ENCODE results near the gene LPP. TPM values are rescaled to one million over a fixed set of nuclear protein-coding genes. Genes with fewer than 3 reads are reported as not detected.
A peak's percentile ranks its signal among the peaks of the same experiment; 100 is the strongest.

LPP gene
- total and polyA plus RNA-seq, 8 donors, result 23.1 to 220 (median 26.7) TPM

GRCh38 chr3:188431040-188431439 lies 277.1 kb downstream of the LPP start:
- Histone ChIP-seq H3K27ac (peak overlapping the region in 1 of 2 donors; percentile 86), H3K9me3 (no peaks in the 10 kb centered on the region), H3K4me1 (peaks cover 0 to 55% of the 10 kb centered on the region in 2 donors), H3K4me3 (no peak overlapping the region), H3K27me3 (no peaks in the 10 kb centered on the region), H3K36me3 (no peaks in the 10 kb centered on the region)
- no peak for ATAC-seq
- no peak for DNase-seq
- TF ChIP-seq CTCF (IDR thresholded peaks at IDR 0.05), result no peak
- intact Hi-C loops (cut with DNase I), result no loop called here

GRCh38 chr3:188431553-188431952 lies 277.6 kb downstream of the LPP start:
- TF ChIP-seq CTCF (IDR thresholded peaks at IDR 0.05), result no peak
- peak; percentile 74 for ATAC-seq
- Histone ChIP-seq H3K4me1 (peaks cover 0 to 55% of the 10 kb centered on the region in 2 donors), H3K27ac (peak overlapping the region in 1 of 2 donors; percentile 86), H3K36me3 (no peaks in the 10 kb centered on the region), H3K4me3 (no peak overlapping the region), H3K9me3 (no peaks in the 10 kb centered on the region), H3K27me3 (no peaks in the 10 kb centered on the region)
- no peak for DNase-seq
- intact Hi-C loops (cut with DNase I), result no loop called here

GRCh38 chr3:188432802-188433520 lies 279.0 kb downstream of the LPP start:
- no peaks in the 10 kb centered on the region for H3K36me3 ChIP-seq
- H3K4me3 ChIP-seq, result no peak overlapping the region
- ATAC-seq, result peak; percentile 68
- intact Hi-C loops (cut with DNase I), result no loop called here
- DNase-seq, result peak in 1 of 4 donors; percentile 35
- H3K9me3 ChIP-seq, result no peaks in the 10 kb centered on the region
- H3K27me3 ChIP-seq, result no peaks in the 10 kb centered on the region
- H3K4me1 ChIP-seq, result peaks cover 0 to 50% of the 10 kb centered on the region in 2 donors
- no peak for TF ChIP-seq CTCF (IDR thresholded peaks at IDR 0.05)
- peak overlapping the region in 1 of 2 donors; percentile 86 for H3K27ac ChIP-seq

- Histone ChIP-seq H3K4me3 (no peak overlapping the region), H3K27me3 (no peaks in the 10 kb centered on the region), H3K27ac (peak overlapping the region; percentile 27 to 86), H3K36me3 (no peaks in the 10 kb centered on the region), H3K9me3 (no peaks in the 10 kb centered on the region), H3K4me1 (peaks cover 0 to 52% of the 10 kb centered on the region in 2 donors)
- DNase-seq, result no peak
- no peak for ATAC-seq
- TF ChIP-seq CTCF (IDR thresholded peaks at IDR 0.05), result no peak
- intact Hi-C loops (cut with DNase I), result no loop called here
Observed at GRCh38 chr3:188433521-188434150, 279.7 kb downstream of the LPP start.

- Histone ChIP-seq H3K27ac (peak overlapping the region in 1 of 2 donors; percentile 86), H3K4me1 (peaks cover 0 to 62% of the 10 kb centered on the region in 2 donors), H3K9me3 (no peaks in the 10 kb centered on the region), H3K27me3 (no peaks in the 10 kb centered on the region), H3K36me3 (no peaks in the 10 kb centered on the region), H3K4me3 (no peak overlapping the region)
- intact Hi-C loops (cut with DNase I), result no loop called here
- DNase-seq (no peak), ATAC-seq (no peak)
- TF ChIP-seq CTCF (IDR thresholded peaks at IDR 0.05), result no peak
Observed at GRCh38 chr3:188434594-188434993, 280.6 kb downstream of the LPP start.

Data from left lung (tissue), 10 donors.